ENCODE results near the gene SKOR2. TPM values are rescaled to one million over a fixed set of nuclear protein-coding genes. Genes with fewer than 3 reads are reported as not detected.

The SKOR2 gene
- total and polyA plus RNA-seq, 2 donors (not counting 1 experiment from before 2014, with no cell fraction given): not detected

- H3K4me1 Mint-ChIP-seq: peaks cover 4% of the 10 kb centered on the region
- H3K27me3 ChIP-seq (replicated peaks in 1 of 4; ENCODE audit: control extremely low read depth in 1 of 4, control insufficient read depth in 3 of 4, insufficient read depth in 4 of 4, low read length in 3 of 4): peaks cover 0 to 6% (median 0%) of the 10 kb centered on the region in 4 experiments
- no peak for ATAC-seq (ENCODE audit: low read depth)
- peaks cover 14 to 15% of the 10 kb centered on the region in 2 donors for H3K4me1 ChIP-seq (ENCODE audit: control insufficient read depth in 2 of 2, insufficient read depth in 2 of 2, low read length in 2 of 2)
- no peaks in the 10 kb centered on the region for H3K9me3 Mint-ChIP-seq (ENCODE audit: insufficient read depth)
- TF ChIP-seq EZH2 (IDR thresholded peaks at IDR 0.05; ENCODE audit: borderline replicate concordance, insufficient read depth, low read depth, low read length, poor library complexity, severe bottlenecking) (no peak), CTCF (IDR thresholded peaks at IDR 0.05) (no peak)
- intact Hi-C loops (cut with micrococcal nuclease): no loop called here
- no peak overlapping the region for H3K4me3 ChIP-seq (ENCODE audit: control extremely low read depth in 1 of 5, extremely low read depth in 1 of 5, insufficient read depth in 1 of 5, low read depth in 2 of 5, low read length in 4 of 5)
- H3K27ac Mint-ChIP-seq: no peak overlapping the region
- H2AFZ ChIP-seq (ENCODE audit: insufficient read depth, low read depth, low read length, poor library complexity, severe bottlenecking): no peak overlapping the region
- H3K9me3 ChIP-seq (ENCODE audit: control extremely low read depth in 1 of 3, control insufficient read depth in 2 of 3, insufficient read depth in 1 of 3, low read length in 2 of 3): no peaks in the 10 kb centered on the region
- DNase-seq: no peak
- no CpG with 5 or more reads among the region's 2 CpGs for WGBS (ENCODE audit: insufficient coverage)
- H3K9ac ChIP-seq (ENCODE audit: low read length): no peak overlapping the region
- no peak overlapping the region for H3K4me2 ChIP-seq (replicated peaks; ENCODE audit: low read depth, low read length, poor library complexity, severe bottlenecking)
- ChIA-PET POLR2A (no interaction called here), CTCF (interaction anchor here (1.2 kb wide), 1 partner anchor 23 kb away, joined by 3 read pairs; no protein-coding TSS in a partner anchor)
- H3K27ac ChIP-seq (ENCODE audit: low read length in 2 of 2): no peak overlapping the region
- H3K4me3 Mint-ChIP-seq: no peak overlapping the region
- no peaks in the 10 kb centered on the region for H3K36me3 ChIP-seq (replicated peaks in 1 of 2; ENCODE audit: control extremely low read depth in 1 of 2, control insufficient read depth in 1 of 2, extremely low read depth in 1 of 2, insufficient read depth in 2 of 2, low read length in 1 of 2)
- H3K79me2 ChIP-seq (ENCODE audit: control insufficient read depth, insufficient read depth, low read length): peaks cover 60% of the 10 kb centered on the region
- H4K20me1 ChIP-seq (ENCODE audit: control insufficient read depth, insufficient read depth, low read length, poor library complexity, severe bottlenecking): peaks cover 8% of the 10 kb centered on the region
- peaks cover 1% of the 10 kb centered on the region for H3K27me3 Mint-ChIP-seq
Observed at GRCh38 chr18:47172476-47172875, 79.0 kb downstream of the SKOR2 start.

- Mint-ChIP-seq H3K4me1 (peaks cover 13% of the 10 kb centered on the region), H3K27ac (no peak overlapping the region), H3K9me3 (ENCODE audit: insufficient read depth) (no peaks in the 10 kb centered on the region), H3K4me3 (no peak overlapping the region), H3K27me3 (no peaks in the 10 kb centered on the region)
- H3K4me3 ChIP-seq (ENCODE audit: control extremely low read depth in 1 of 5, extremely low read depth in 1 of 5, insufficient read depth in 1 of 5, low read depth in 2 of 5, low read length in 4 of 5): no peak overlapping the region
- H3K79me2 ChIP-seq (ENCODE audit: control insufficient read depth, insufficient read depth, low read length): peaks cover 65% of the 10 kb centered on the region
- ATAC-seq (ENCODE audit: low read depth) (no peak), DNase-seq (no peak)
- H3K27ac ChIP-seq (ENCODE audit: low read length in 2 of 2): no peak overlapping the region
- POLR2A ChIA-PET: no interaction called here
- H3K27me3 ChIP-seq (replicated peaks in 1 of 4; ENCODE audit: control extremely low read depth in 1 of 4, control insufficient read depth in 3 of 4, insufficient read depth in 4 of 4, low read length in 3 of 4): no peaks in the 10 kb centered on the region
- no peak overlapping the region for H3K9ac ChIP-seq (ENCODE audit: low read length)
- no peak overlapping the region for H2AFZ ChIP-seq (ENCODE audit: insufficient read depth, low read depth, low read length, poor library complexity, severe bottlenecking)
- no CpG with 5 or more reads among the region's 1 CpG for WGBS (ENCODE audit: insufficient coverage)
- intact Hi-C loops (cut with micrococcal nuclease): no loop called here
- peaks cover 12% of the 10 kb centered on the region for H4K20me1 ChIP-seq (ENCODE audit: control insufficient read depth, insufficient read depth, low read length, poor library complexity, severe bottlenecking)
- no peaks in the 10 kb centered on the region for H3K9me3 ChIP-seq (ENCODE audit: control extremely low read depth in 1 of 3, control insufficient read depth in 2 of 3, insufficient read depth in 1 of 3, low read length in 2 of 3)
- CTCF ChIA-PET: no interaction called here
- no peak overlapping the region for H3K4me2 ChIP-seq (replicated peaks; ENCODE audit: low read depth, low read length, poor library complexity, severe bottlenecking)
- TF ChIP-seq EZH2 (IDR thresholded peaks at IDR 0.05; ENCODE audit: borderline replicate concordance, insufficient read depth, low read depth, low read length, poor library complexity, severe bottlenecking): no peak
- TF ChIP-seq CTCF (IDR thresholded peaks at IDR 0.05): no peak
- peaks cover 0 to 2% of the 10 kb centered on the region in 2 donors for H3K4me1 ChIP-seq (ENCODE audit: control insufficient read depth in 2 of 2, insufficient read depth in 2 of 2, low read length in 2 of 2)
- H3K36me3 ChIP-seq (replicated peaks in 1 of 2; ENCODE audit: control extremely low read depth in 1 of 2, control insufficient read depth in 1 of 2, extremely low read depth in 1 of 2, insufficient read depth in 2 of 2, low read length in 1 of 2): no peaks in the 10 kb centered on the region
Observed at GRCh38 chr18:47168913-47169312, 82.5 kb downstream of the SKOR2 start.
